GM19324 (cell line): ENCODE results near the gene NTM.
"Not testable (repeated sequence)": the region's sequence is repeated elsewhere in the genome, so short reads cannot be mapped to it uniquely, and the experiment has no call there.

ENCODE experiments used
- ATAC-seq: cut with Tn5 transposase; IDR thresholded peaks from one replicate; pipeline ENCODE4 v1.9.1; 2021; ENCODE audit warnings: mild to moderate bottlenecking, moderate library complexity; ENCODE audit not compliant: unreplicated experiment, low FRiP score

Gene NTM

GRCh38 chr11:131488238-131488637 lies 117.8 kb downstream of the NTM start:
- no peak for ATAC-seq

DNA sequence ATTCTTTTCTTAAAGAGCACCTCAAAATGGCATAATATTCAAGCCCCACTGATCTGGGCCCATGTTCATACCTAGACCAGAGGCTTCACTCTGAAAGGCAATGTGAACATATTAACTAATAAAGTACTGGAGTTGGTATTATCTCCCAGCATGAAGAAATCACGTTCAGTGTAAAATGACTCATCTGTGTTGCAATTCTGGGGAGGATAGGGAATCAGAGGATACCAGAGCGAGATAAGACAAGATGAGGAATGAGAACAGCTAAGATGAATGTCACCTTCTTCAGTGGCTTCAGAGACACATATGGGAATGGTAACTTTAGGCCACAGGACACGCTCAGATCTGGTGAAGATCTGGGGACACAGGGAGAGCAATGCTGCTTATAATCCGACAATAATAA lies 121.1 kb downstream of the NTM start:
- ATAC-seq: no peak

GRCh38 chr11:131495423-131495822 lies 125.0 kb downstream of the NTM start:
- no peak for ATAC-seq

GRCh38 chr11:131497686-131498085 lies 127.3 kb downstream of the NTM start:
- not testable (repeated sequence) for ATAC-seq

DNA sequence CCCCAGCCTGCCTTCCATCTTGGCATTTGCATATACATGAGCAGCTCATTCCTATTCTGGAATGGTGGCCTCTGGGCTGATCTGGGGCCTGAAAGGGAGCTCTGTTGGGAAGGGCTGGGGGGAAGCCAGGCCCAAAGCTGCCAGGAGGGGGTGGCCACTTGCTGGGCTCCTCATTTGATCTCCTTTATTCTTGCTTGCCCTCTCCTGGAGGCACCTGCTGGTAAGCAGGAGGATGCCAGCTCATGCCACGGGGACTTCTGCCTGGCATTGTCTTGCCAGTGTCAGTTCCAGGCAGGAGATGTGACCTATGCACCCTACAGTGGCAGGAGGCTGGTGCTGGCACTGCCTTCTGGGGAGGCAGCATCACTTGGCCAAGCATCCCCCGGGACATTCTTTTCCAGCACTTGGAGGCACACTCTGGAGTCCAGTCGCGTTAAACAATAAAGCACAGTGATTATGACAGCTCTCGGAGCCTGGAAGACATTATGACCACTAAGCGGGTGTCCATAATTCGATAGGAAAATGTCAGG lies 128.3 kb downstream of the NTM start:
- ATAC-seq: no peak

DNA sequence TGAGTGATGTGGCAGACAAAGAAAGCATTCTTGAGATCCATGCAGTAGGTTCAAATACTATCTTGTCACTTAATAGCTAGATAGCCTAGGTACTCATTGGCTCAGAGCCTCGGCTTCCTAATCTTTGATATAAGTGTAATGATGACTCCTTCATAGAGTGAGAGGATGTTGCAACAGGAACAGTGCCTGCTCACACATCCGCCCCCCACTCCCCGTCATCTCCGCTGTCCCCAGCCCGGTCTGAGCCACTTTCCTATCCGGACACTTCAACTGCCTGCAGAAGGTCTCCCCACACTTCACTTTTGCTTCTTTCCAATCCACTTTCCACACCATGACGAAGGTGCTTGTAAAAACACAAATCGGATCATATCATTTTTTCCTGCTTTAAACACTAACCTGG lies 128.8 kb downstream of the NTM start:
- no peak for ATAC-seq

DNA sequence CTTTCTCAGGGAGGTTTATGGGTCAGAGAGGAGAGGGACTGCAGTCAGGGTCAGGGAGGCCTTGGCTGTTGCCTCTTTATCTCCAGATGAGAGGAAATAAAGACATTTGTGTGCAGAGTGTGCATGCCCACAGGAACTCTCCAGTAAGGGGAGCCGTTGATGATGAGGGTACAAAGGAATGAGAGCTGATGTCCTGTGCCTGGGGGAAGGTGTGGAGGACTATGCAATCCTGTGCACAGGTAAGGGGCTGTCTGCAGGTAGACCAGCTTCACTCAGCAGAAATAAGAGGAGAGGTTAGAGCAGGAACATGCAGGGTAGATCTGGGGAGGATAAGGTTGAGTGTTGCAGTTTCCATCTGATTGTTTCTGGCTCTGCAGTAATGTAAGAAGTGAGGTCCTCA lies 132.6 kb downstream of the NTM start:
- no peak for ATAC-seq

GRCh38 chr11:131504199-131504949 lies 134.0 kb downstream of the NTM start:
- ATAC-seq: no peak

- no peak for ATAC-seq
These were observed 135.9 kb downstream of the NTM start for GRCh38 chr11:131506348-131506747.

DNA sequence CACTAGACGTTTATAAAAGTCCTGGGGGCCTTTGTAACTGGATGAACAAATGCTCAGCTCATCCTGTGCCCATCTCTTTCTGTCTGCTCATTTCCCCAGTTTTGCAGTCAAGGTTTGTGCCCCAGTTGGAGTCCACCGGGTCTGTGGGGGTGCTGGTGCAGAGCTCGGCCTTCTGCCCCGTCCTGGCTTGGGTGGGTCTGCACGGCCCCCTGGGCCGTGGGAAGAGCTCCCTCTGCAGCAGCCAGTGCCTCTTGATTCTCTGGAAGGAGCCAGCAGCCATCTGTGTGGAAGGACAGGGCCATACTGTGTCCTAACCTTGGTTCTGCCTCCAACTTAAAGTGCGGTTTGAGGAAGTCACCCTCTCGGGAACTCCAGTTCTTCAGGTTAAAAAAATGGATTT lies 140.2 kb downstream of the NTM start:
- no peak for ATAC-seq

GRCh38 chr11:131511794-131512193 lies 141.4 kb downstream of the NTM start:
- peak; percentile 57 for ATAC-seq

DNA sequence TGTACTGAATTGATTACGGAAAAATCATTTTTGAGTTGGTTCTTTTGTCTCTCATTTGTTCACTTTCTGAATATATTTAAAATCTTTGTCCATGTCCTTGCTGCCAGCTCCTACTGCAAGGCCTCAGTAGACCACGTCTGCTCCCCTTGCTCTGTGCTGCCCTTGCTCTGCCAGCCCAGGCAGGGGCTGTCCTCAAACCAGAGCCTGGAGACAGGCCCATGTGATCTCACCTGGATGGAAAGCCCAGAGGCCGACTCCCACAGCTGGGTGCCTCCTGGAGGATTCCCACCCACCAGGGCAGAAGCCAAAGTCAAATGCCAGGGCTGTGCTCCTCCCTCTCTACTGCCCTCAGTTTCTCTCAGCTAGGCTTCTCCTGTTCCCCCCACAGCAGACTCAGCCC lies 141.8 kb downstream of the NTM start:
- ATAC-seq: no peak

DNA sequence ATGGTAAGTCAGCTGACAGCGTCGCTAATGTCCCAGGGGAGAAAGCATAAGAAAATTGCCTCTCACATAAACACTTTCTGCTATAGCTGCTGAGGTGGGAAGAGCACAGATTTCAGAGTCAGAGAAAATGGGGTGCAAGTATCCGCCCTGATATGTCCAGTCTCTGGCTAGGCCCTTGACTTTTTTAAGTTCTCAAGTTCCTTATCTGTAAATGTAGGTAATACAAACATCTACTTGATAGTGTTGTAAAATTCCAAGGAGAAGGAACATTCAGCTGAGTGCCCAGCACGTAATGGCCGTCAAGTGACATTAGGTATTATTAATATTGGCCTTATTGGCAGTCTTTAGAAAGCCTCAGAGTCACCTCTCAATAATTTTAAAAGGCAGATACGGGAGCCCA lies 143.6 kb downstream of the NTM start:
- ATAC-seq: no peak

GRCh38 chr11:131518305-131518838 lies 148.0 kb downstream of the NTM start:
- no peak for ATAC-seq

DNA sequence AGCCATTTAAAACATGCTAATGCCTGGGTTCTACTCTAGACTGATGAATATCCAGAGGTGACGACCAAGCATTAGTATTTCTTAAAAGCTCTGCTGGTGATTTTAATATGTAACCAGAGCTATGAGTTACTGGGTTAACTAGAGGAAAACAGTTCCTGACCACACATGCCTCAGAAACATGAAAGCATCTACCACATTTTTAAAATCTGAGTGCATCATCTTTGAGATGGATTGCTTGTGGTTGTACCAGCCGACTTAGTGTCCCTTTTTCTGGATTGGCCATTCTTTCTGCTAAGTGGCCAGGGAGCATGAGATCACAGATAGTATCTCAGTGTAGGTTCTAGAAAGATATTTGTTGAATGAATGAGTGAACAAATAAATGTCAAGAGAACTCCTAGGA lies 152.4 kb downstream of the NTM start:
- ATAC-seq: no peak

- ATAC-seq: no peak
These were observed 160.0 kb downstream of the NTM start for GRCh38 chr11:131530407-131530806.

- no peak for ATAC-seq
These were observed 162.7 kb downstream of the NTM start for GRCh38 chr11:131533149-131533548.

- no peak for ATAC-seq
These were observed 163.6 kb downstream of the NTM start for GRCh38 chr11:131533998-131534397.

DNA sequence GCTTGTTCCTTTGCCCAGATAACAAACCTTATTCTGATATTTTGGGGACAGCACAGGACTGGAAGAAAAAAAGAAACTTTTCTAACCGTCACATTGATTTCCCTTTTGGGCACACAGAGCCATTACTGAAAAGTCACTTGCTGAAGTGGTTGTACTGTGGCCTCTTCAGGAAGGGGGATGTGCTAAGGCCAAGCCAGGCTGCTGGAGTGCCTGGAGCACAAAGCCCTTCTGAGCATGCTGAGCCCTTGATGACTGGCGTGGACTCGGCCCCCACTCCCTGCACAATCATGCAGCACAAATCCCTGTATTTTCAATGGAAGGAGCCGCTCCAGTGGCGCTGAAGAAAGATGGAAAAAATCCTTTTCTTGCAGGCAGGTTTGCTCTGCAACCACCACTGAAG lies 164.2 kb downstream of the NTM start:
- no peak for ATAC-seq

GRCh38 chr11:131536159-131536558 lies 165.7 kb downstream of the NTM start:
- no peak for ATAC-seq

- ATAC-seq: no peak
These were observed 166.8 kb downstream of the NTM start for GRCh38 chr11:131537196-131537595.

GRCh38 chr11:131537748-131538147 lies 167.3 kb downstream of the NTM start:
- ATAC-seq: no peak
